ENCODE measurements around the gene ZNF853. TPM values are rescaled to one million over a fixed set of nuclear protein-coding genes. Genes with fewer than 3 reads are reported as not detected.
"Not testable (repeated sequence)": the region's sequence is repeated elsewhere in the genome, so short reads cannot be mapped to it uniquely, and the experiment has no call there.

ZNF853 gene
- polyA plus RNA-seq, 1 donor: 15.5 TPM

DNA sequence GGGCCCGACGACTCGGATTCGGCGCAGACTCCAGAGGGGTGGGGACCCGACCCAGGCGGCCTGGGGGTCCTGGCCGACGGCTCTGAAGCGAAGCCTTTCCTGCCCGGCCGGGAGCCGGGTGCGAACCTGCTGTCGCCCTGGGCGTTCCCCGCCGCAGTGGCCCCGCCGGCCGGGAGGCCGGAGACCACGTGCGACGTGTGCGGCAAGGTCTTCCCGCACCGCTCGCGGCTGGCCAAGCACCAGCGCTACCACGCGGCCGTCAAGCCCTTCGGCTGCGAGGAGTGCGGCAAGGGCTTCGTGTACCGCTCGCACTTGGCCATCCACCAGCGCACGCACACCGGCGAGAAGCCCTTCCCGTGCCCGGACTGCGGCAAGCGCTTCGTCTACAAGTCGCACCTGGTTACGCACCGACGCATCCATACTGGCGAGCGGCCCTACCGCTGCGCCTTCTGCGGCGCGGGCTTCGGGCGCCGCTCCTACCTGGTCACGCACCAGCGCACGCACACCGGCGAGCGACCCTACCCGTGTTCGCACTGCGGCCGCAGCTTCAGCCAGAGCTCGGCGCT lies 37.1 kb downstream of the ZNF853 start:
- no peak for DNase-seq

DNA sequence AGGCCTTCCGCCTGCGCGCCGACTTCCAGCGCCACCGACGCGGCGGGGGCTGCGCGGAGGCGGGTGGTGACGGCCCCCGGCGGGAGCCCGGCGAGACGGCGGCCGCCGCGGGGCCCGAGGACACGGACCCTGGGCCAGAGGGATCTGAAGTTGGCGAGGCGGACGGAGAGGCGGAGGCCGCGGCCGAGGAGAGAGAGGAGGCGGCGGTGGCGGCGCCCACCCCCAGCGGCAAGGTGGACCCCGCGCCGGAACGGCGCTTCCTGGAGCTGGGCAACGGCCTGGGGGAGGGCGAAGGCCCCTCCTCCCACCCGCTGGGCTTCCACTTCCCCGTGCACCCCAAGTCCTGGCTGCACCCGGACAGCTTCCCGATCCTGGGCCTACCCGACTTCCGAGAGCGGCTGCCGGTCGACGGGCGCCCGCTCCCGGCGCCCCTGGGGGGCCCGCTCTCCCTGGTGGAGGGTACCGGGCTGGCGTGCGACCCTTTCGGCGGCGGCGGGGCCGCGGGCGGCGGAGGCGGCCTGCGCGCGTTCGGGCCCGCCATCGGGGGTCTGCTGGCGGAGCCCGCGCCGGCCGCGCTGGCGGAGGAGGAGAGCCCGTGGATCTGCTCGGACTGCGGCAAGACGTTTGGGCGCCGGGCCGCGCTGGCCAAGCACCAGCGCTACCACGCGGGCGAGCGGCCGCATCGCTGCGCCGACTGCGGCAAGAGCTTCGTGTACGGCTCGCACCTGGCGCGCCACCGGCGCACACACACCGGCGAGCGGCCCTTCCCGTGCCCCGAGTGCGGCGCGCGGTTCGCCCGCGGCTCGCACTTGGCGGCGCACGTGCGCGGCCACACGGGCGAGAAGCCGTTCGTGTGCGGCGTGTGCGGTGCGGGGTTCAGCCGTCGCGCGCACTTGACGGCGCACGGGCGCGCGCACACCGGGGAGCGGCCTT lies 37.9 kb downstream of the ZNF853 start:
- DNase-seq: no peak

DNA sequence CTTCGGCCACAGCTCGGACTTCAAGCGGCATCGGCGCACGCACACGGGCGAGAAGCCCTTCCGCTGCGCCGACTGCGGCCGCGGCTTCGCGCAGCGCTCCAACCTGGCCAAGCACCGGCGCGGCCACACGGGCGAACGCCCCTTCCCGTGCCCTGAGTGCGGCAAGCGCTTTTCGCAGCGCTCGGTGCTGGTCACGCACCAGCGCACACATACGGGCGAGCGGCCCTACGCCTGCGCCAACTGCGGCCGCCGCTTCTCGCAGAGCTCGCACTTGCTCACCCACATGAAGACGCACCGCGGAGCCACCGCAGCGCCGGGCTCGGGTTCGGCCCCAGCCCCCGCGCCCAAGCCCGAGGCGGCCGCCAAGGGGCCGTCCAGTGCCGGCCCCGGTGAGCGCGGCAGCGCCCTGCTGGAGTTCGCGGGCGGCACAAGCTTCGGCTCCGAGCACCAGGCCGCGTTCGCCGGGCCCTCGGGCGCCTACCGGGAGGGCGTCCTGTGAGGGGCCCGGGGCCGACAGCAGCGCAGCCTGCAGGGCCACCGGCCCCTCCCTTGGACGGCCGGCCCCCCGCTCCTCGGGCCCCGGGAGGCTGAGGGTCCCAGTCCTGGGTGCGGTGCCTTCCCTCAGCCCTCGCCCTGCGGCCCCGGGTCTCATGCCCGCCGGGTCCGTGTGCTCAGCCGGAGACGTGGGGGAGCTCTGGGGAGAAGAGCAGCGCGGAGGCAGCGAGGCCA lies 38.9 kb downstream of the ZNF853 start:
- no peak for DNase-seq

DNA sequence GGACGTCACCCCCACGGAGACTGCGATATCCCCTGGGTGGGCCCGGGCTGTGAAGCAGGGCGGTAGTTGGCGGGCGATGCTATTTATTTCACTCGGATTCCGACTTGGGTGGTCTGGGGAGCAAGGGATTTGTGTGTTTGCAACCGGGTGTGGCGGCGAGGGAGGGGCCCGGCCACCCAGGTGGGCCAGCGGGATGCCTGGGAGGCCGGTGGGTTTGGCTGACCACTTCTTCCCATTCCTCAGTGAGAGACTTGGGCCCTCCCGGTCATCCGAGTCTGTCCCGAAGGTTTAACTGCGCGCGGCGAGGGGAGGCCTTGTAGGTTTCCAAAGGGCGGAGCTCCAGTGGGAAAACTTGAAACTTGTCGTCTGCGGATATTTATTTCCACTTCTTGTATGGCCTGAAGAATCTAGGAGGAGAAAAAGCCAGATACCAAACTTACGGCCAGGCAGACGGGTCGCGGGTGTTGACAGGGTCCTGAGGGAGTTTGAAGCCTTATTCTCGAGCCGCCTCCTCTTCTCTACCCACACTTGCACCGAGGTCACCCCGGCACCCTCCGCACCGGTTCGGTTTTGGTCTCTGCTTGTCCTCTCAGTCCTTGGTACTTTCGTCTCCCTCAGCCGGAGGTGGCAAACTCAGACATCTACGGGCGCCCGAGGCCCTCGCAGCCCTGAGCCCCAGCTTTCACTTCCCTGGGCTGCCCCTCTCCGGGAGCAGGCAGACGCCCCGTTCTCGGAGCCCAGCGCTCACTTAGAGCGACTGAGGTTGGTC lies 39.6 kb downstream of the ZNF853 start:
- DNase-seq: no peak

DNA sequence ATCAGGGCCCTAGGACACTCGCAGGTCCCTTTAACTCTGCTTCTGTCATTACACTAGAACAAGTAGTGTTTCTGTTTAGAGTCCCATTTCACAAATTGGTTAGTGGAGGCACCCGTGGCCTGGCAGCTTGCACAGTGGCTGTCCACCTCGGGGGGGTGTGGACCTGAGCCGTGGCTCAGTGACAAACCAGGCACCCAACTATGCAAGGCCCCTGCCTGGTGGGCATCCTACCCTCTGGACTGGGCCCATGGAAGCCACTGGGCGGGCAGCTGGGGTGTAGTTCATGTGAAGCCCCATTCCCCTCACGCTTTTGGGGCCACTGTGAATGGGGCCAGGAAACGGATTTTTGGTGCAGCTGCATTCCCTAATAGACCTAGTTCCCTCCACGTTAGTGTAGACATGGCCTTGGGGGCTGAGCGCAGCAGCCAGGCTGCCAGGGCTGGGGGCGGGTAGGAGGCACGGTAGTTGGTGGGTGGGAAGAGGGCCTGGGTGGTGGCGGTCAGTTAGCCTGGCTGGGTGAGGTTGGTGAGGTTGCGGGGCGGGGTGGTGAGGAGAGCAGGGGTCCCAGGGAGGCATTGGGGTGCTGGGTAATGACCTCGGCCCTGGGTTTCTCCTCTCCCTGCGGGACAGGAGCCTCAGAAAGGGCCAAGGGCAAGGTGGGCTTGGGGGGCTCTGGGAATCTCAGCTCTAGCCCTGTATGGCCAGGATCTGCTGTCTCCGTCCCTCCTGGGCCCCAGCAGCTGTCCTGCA lies 40.4 kb downstream of the ZNF853 start:
- no peak for DNase-seq

DNA sequence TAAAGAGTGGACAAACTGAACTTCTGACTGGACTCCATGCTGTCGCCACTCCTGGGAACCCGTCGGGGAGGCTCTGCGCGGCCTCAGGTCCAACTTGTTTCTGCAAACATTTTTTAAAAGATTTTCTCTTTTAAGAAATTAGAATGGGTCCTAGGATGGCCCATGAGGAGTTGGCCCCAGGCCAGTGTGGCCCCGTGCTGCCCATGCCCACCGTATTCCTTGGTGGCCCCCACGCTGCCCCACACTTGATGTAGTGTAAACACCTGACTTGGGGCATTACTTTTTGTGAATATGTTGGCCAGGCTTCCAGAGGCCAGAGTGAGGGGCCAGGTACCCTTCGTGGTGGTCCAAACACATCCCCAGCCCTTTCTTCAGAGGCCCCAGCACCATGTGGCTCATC lies 41.0 kb downstream of the ZNF853 start:
- DNase-seq: no peak

DNA sequence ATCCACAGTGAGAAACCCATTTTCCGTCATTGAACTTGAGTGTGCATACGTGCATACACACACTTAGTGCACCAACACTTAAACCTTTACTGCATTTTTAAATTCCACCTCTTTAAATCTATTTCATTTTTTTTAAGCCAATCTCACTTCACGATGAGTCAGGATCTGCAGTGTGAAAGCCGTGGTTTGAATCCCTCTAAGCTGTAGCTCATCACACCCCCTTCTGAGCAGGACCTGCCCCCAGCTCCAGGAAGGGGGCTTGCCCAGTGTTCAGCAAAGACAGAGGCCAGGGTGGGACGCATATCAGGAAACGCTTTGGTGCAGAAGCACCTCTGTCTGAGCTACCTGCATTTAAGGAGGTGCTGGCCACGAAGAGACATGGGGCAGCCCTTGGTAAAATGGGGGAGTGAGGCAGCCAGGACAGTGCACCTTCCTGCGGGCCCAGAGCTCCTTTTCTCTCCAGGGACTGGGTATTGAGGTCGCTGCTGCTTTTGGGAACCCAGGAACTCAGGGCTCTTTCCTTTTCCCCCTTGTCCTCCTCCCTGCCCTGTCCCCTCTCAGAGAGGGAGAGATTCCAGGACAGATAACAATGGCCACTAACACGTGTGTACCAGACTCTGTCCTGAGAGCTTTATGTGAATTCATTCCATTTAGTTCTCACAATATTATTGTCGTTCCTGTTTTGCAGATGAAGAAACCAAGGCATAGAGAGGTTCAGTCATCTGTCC lies 43.4 kb downstream of the ZNF853 start:
- no peak for DNase-seq

DNA sequence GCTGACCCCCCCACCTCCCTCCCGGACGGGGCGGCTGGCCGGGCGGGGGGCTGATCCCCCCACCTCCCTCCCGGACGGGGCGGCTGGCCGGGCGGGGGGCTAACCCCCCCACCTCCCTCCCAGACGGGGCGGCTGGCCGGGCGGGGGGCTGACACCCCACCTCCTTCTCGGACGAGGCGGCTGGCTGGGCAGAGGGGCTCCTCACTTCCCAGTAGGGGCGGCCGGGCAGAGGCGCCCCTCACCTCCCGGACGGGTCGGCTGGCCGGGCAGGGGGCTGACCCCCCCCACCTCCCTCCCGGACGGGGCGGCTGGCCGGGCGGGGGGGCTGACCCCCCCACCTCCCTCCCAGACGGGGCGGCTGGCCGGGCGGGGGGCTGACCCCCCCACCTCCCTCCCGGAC lies 55.4 kb downstream of the ZNF853 start:
- DNase-seq: not testable (repeated sequence)

Other genes starting within 250 kb of the ZNF853 start
- gene RAC1, start 241.1 kb upstream of the ZNF853 start, polyA plus RNA-seq (ENCODE audit: insufficient read length): 171 TPM
- 15.5 TPM for gene DAGLB, start 167.7 kb upstream of the ZNF853 start, polyA plus RNA-seq (ENCODE audit: insufficient read length)
- gene KDELR2, start 131.5 kb upstream of the ZNF853 start, polyA plus RNA-seq (ENCODE audit: insufficient read length): 156 TPM
- gene GRID2IP, start 64.1 kb upstream of the ZNF853 start, polyA plus RNA-seq (ENCODE audit: insufficient read length): 0.18 TPM
- gene ZDHHC4, start 38.2 kb upstream of the ZNF853 start, polyA plus RNA-seq (ENCODE audit: insufficient read length): 48.4 TPM
- 28.7 TPM for gene INTS15, start 25.6 kb upstream of the ZNF853 start, polyA plus RNA-seq (ENCODE audit: insufficient read length)
- gene ZNF316, start 21.7 kb downstream of the ZNF853 start, polyA plus RNA-seq (ENCODE audit: insufficient read length): 31.3 TPM
- gene ZNF12, start 91.3 kb downstream of the ZNF853 start, polyA plus RNA-seq (ENCODE audit: insufficient read length): 16.2 TPM
- 0.46 TPM for gene RSPH10B2, start 138.5 kb downstream of the ZNF853 start, polyA plus RNA-seq (ENCODE audit: insufficient read length)
- gene CCZ1B, start 210.7 kb downstream of the ZNF853 start, polyA plus RNA-seq (ENCODE audit: insufficient read length): 43.9 TPM

All from hindlimb muscle (tissue), 1 donor.